Measurements from ENCODE around the gene HHAT.

HHAT gene

GRCh38 chr1:210684466-210685294 is 356.0 kb downstream of the HHAT start:
- DNase-seq (ENCODE audit: low read depth, low spot score): no peak

- DNase-seq (ENCODE audit: low read depth, low spot score): no peak
These were observed 356.6 kb downstream of the HHAT start for GRCh38 chr1:210685295-210685650.

- no peak for DNase-seq (ENCODE audit: low read depth, low spot score)
These were observed 358.1 kb downstream of the HHAT start for GRCh38 chr1:210686841-210687240.

GRCh38 chr1:210687582-210688279 is 359.0 kb downstream of the HHAT start:
- DNase-seq (ENCODE audit: low read depth, low spot score): no peak

- DNase-seq (ENCODE audit: low read depth, low spot score): no peak
These were observed 360.0 kb downstream of the HHAT start for GRCh38 chr1:210688512-210689234.

- DNase-seq (ENCODE audit: low read depth, low spot score): no peak
These were observed 361.1 kb downstream of the HHAT start for GRCh38 chr1:210689826-210690225.

GRCh38 chr1:210690236-210690635 is 361.5 kb downstream of the HHAT start:
- no peak for DNase-seq (ENCODE audit: low read depth, low spot score)

GRCh38 chr1:210691039-210691610 is 362.4 kb downstream of the HHAT start:
- DNase-seq (ENCODE audit: low read depth, low spot score): no peak

GRCh38 chr1:210692796-210693195 is 364.1 kb downstream of the HHAT start:
- no peak for DNase-seq (ENCODE audit: low read depth, low spot score)

- no peak for DNase-seq (ENCODE audit: low read depth, low spot score)
These were observed 366.3 kb downstream of the HHAT start for GRCh38 chr1:210695026-210695425.

GRCh38 chr1:210696709-210697108 is 368.0 kb downstream of the HHAT start:
- DNase-seq (ENCODE audit: low read depth, low spot score): no peak

GRCh38 chr1:210697185-210697584 is 368.5 kb downstream of the HHAT start:
- DNase-seq (ENCODE audit: low read depth, low spot score): no peak

- DNase-seq (ENCODE audit: low read depth, low spot score): no peak
These were observed 370.0 kb downstream of the HHAT start for GRCh38 chr1:210698661-210699060.

GRCh38 chr1:210700083-210700482 is 371.4 kb downstream of the HHAT start:
- no peak for DNase-seq (ENCODE audit: low read depth, low spot score)

GRCh38 chr1:210700511-210700910 is 371.8 kb downstream of the HHAT start:
- DNase-seq (ENCODE audit: low read depth, low spot score): no peak

GRCh38 chr1:210702506-210702905 is 373.8 kb downstream of the HHAT start:
- DNase-seq (ENCODE audit: low read depth, low spot score): no peak

GRCh38 chr1:210703593-210703992 is 374.9 kb downstream of the HHAT start:
- DNase-seq (ENCODE audit: low read depth, low spot score): no peak

GRCh38 chr1:210705086-210705485 is 376.4 kb downstream of the HHAT start:
- DNase-seq (ENCODE audit: low read depth, low spot score): no peak

- DNase-seq (ENCODE audit: low read depth, low spot score): no peak
These were observed 377.5 kb downstream of the HHAT start for GRCh38 chr1:210706246-210706645.

GRCh38 chr1:210707300-210708240 is 378.9 kb downstream of the HHAT start:
- no peak for DNase-seq (ENCODE audit: low read depth, low spot score)

GRCh38 chr1:210709701-210710100 is 381.0 kb downstream of the HHAT start:
- DNase-seq (ENCODE audit: low read depth, low spot score): no peak
